Tongue (tissue), 2 donors: Measurements from ENCODE around the gene CACNA2D3. TPM values are rescaled to one million over a fixed set of nuclear protein-coding genes. Genes with fewer than 3 reads are reported as not detected.

Experiments used
- DNase-seq: peaks from one replicate; pipeline ENCODE4 v3.0.0-alpha.2; 2015
- total RNA-seq: library from RNA; depleted of rRNA; stranded (reverse); fragments of >200 nt; gene quantifications from one replicate; pipeline ENCODE4 v1.2.3, GENCODE V29; 2014

Gene CACNA2D3
- total RNA-seq, 1 donor from 2014 or later = 2.5 TPM

DNA sequence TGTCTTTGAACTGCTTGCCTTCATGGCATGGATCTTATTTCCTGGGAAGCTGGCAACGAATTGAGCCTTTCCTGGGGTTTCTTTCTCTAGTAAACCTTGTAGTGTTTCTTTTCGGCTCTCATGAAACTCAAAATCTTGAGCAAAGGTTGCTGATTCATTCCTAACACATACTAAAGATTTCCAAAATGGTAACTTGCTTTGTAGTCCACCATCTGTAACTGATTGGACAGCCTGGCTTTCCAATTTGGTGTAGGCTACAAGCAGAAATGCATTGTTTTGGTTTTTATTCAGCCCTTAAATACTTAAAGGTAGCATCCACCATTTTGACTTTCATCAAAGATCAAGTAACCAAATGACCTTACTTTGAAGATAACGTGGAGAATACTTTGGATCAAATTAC is 767.4 kb downstream of the CACNA2D3 start:
- DNase-seq = no peak

DNA sequence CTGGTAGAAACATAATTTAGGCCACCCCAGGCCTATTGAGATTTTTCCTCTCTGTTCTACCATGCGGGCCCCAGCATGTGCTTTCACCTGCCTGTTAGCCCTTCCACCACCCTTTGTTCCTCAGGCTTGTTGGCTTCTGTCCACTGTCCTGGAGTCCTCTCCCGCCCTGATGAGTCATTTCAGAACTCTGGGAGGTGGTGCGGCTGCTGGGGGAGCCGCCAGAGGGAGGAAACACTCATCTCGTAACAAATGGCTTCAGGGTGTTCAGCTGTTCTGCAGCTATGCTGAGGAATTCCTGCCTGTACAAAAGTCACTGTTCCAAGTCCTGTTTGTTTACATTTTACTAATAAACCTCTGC is 769.2 kb downstream of the CACNA2D3 start:
- DNase-seq = peak; percentile 97

DNA sequence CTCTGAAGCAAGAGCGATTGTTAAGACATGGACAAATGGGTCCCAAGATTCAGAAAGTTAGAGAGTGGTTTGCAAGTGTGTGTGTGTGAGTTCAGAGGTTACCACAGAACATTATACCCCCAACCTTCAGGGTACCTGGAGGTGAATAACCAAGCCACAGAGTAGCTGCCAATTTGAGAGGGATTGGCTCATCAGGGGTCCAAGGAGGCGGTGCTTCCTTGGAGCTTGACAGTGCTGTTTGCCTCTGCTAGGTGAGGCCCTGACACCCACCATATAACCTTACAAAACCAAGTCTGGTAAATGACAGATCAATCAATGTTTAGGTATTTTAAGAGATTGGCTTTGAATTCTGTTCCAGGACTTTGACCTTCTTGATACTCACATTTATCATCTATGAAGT is 769.8 kb downstream of the CACNA2D3 start:
- DNase-seq = no peak

- DNase-seq = no peak
Measured at GRCh38 chr3:54895613-54896012, 773.3 kb downstream of the CACNA2D3 start.

- no peak for DNase-seq
Measured at GRCh38 chr3:54897028-54897711, 774.8 kb downstream of the CACNA2D3 start.

DNA sequence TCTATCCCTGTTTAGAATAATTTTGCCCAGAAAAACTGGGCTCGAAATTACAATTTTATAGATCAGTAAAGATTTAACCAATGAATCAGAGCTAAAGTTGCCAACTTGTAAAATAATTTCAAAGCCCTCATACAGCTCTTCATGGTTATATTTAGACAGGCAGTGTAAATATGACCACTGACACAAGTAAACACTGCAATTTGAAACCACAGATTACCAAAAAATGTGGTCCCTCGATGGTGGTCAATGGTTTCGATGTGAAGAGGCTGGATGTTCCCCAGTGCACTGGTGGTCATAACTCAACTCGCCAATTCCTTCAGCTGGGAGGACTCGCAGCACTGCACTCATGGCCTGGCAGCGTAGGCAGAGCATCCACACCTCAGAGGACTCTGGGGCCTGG is 776.9 kb downstream of the CACNA2D3 start:
- no peak for DNase-seq

- peak; percentile 64 for DNase-seq
Measured at GRCh38 chr3:54900838-54901591, 778.7 kb downstream of the CACNA2D3 start.

- peak; percentile 73 for DNase-seq
Measured at GRCh38 chr3:54901906-54902685, 779.7 kb downstream of the CACNA2D3 start.

GRCh38 chr3:54905261-54905888 is 783.0 kb downstream of the CACNA2D3 start:
- DNase-seq = no peak

- DNase-seq = no peak
Measured at GRCh38 chr3:54905920-54906319, 783.6 kb downstream of the CACNA2D3 start.

DNA sequence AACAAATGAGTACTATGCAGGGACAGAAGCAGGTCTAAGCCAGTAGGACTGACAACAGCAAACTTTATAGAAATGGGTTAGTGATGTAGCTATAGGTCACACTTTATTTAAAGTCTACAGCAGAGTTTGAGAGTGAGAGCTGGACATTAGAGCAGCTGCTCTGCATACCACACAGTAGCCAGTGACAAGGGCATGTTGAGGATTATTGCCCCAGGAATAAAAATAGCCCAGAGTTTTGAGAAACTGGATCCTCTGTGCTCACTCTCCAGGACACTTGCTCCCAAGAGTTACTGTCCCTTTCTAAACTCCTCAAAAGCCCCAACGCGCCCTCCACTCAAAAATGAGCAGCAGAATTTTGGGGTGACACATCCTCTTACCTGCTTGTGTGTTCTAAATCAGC is 784.4 kb downstream of the CACNA2D3 start:
- DNase-seq = peak; percentile 72

- no peak for DNase-seq
Measured at GRCh38 chr3:54909191-54909590, 786.8 kb downstream of the CACNA2D3 start.

DNA sequence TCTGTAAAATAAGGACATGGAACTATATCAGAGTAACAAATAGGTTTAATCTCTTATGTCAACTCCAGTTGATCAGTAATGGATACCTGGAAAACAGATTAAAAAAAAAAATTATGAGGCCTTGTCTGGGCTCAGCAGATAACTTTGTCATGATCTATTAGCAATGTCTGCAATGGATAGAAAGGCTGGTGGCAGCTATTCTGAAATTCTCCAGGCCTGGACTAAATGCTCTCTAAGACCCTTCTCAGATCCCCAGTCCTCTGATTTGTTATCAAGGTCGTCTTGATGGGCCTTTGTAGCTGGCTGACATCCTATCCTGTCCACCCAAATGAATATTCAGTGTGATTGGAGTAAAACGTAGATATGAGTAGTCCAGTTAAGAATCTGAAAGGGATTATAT is 791.8 kb downstream of the CACNA2D3 start:
- DNase-seq = no peak

DNA sequence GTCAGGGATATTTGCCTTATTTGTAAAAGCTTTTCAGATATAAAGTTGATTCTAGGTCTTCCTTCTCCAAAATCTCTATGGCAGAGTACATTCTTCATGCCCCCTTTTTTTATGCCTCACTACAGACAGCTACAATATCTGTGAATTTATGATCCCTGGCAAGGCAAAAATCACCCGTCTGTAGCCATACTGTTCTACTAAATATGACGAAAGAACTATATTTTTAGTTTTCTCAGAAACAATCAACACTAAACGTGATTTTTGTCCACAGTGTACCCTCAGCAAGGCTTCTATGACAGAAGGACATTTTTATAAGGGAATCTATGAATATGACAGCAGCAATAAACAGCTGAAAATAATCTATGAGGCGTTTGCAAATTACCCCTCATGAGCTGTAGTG is 792.8 kb downstream of the CACNA2D3 start:
- DNase-seq = no peak

DNA sequence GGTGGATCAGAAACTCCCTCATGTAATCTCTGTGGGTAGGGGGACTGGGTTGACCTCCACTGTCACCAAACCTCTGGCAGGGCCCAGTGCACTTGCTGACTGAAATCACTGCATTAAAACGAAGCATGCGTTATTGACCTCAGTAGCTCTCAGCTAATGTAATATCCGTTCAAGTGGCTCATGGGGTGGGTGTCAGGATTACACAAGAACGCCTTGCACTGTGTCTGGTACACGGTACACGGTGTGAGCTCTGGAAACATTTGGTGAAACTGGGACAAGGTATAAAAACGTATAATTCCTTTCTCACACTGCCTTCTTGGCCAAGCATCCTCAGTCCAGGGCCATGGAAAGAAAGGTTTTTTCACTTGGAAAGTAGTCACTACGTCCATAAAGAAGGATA is 793.6 kb downstream of the CACNA2D3 start:
- DNase-seq = no peak

GRCh38 chr3:54916732-54917131 is 794.4 kb downstream of the CACNA2D3 start:
- DNase-seq = no peak

DNA sequence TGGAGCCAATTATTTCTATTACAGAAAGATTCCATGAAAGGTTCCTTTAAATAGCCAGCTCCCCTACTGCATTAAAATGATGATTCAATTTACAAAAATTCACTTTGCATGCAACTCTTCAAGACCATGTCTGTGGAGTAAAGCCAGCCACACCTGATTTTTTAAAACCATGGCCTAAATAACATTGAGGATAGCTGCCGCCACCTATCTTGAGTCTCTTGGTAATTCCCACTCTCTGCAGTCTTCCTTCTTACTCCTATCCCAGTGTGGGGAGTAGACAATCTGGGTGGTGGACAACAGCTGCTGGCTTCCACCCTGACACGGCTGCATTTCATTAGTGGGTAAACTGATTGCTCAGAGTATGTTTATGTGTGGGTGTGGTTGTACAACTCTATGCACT is 794.8 kb downstream of the CACNA2D3 start:
- no peak for DNase-seq

DNA sequence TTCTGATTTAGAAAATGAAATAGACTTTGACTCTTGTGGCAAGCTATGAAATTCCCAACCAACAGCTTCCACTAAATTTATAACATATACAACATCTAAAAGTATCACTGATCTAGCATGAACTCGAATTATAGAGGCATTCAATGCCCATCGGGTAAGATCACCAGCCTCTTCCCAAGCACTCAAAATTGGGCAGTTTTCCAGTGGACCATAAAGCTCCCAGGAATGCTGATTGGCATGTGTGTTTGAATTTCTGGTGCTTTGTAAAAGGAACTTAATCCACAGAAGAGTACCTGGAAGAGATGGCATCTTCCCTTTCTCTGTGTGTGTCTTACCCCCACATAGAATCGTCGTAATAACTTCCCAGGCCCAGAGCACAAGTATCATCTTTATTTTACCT is 795.5 kb downstream of the CACNA2D3 start:
- DNase-seq = no peak

GRCh38 chr3:54918516-54918915 is 796.2 kb downstream of the CACNA2D3 start:
- no peak for DNase-seq

- DNase-seq = peak; percentile 86
Measured at GRCh38 chr3:54928046-54928770, 805.9 kb downstream of the CACNA2D3 start, which contains the start of gene LRTM1. LRTM1 (minus strand) TSS chr3:54928059; CDS start chr3:54927911, 148 bp downstream.

- no peak for DNase-seq
Measured at GRCh38 chr3:54931182-54931581, 808.8 kb downstream of the CACNA2D3 start.

DNA sequence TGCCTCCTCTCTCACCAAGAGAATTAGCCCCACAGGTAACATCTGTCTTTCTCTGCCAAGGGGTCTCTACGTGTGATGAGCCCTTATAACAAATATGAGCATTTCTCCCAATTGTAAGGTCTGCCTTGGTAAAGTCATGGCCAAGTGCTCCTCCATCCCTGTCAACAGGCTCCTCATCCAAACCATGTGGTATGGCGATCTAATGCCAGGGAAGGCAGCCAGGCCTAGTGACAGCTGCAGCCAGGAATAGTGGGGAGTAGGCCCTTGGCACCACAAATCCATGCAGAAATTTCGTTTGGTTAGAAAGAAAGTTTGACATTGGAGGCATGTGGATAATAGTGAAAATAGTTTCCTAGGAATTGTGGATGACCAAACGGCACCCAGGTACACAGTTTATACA is 810.3 kb downstream of the CACNA2D3 start:
- DNase-seq = peak; percentile 93
